Body of pancreas (tissue), 4 donors: ENCODE measurements around the gene GRAMD4.

Source experiments
- CTCF ChIP-seq, 7 experiments: fragments of 450-650 bp in 4 of 7; fragments of 200-600 bp in 3 of 7; sonication (generic) in 3 of 7; IDR thresholded peaks; one replicate each; pipeline ENCODE4 v1.5.1; 2016 to 2019; ENCODE audit warnings: antibody characterized with exemption in 7 of 7
- POLR2A ChIP-seq, 3 donors: fragments of 450-650 bp; IDR thresholded peaks; one replicate each; pipeline ENCODE4 v1.6.1; 2016; ENCODE audit warnings: antibody characterized with exemption in 3 of 3, mild to moderate bottlenecking in 2 of 3

- no peak for TF ChIP-seq POLR2A (IDR thresholded peaks at IDR 0.05)
- no peak for TF ChIP-seq CTCF (IDR thresholded peaks at IDR 0.05)
These were observed 55.3 kb downstream of the GRAMD4 start for GRCh38 chr22:46675479-46675878.
